Measurements from ENCODE around the gene HLTF.
A peak's percentile ranks its signal among the peaks of the same experiment; 100 is the strongest.
"Not testable (repeated sequence)": the region's sequence is repeated elsewhere in the genome, so short reads cannot be mapped to it uniquely, and the experiment has no call there.

Gene HLTF

GRCh38 chr3:149086232-149086988 lies at the start of gene HLTF:
HLTF (minus strand) TSS chr3:149086533; CDS start chr3:149086336, 197 bp downstream.
- DNase-seq = peak; percentile 79 to 83

GRCh38 chr3:149134575-149134974 lies 48.2 kb upstream of the HLTF start:
- no peak for DNase-seq

GRCh38 chr3:149131589-149131988 lies 45.3 kb upstream of the HLTF start:
- DNase-seq = no peak

- peak; percentile 8 to 62 for DNase-seq
Observed at GRCh38 chr3:149129326-149130205, 43.2 kb upstream of the HLTF start, which contains the start of gene HPS3. HPS3 (plus strand) TSS chr3:149129638; CDS start chr3:149129724, 86 bp downstream.

GRCh38 chr3:149128821-149129220 lies 42.5 kb upstream of the HLTF start:
- no peak for DNase-seq

- no peak for DNase-seq
Observed at GRCh38 chr3:149122721-149123578, 36.6 kb upstream of the HLTF start.

- DNase-seq = no peak
Observed at GRCh38 chr3:149120051-149120972, 34.0 kb upstream of the HLTF start.

GRCh38 chr3:149119466-149119865 lies 33.1 kb upstream of the HLTF start:
- no peak for DNase-seq

- no peak for DNase-seq
Observed at GRCh38 chr3:149118724-149119123, 32.4 kb upstream of the HLTF start.

GRCh38 chr3:149115114-149115513 lies 28.8 kb upstream of the HLTF start:
- DNase-seq = no peak

GRCh38 chr3:149114458-149114857 lies 28.1 kb upstream of the HLTF start:
- no peak for DNase-seq

- no peak for DNase-seq
Observed at GRCh38 chr3:149104484-149104883, 18.2 kb upstream of the HLTF start.

- DNase-seq = no peak
Observed at GRCh38 chr3:149101641-149102040, 15.3 kb upstream of the HLTF start.

GRCh38 chr3:149101154-149101553 lies 14.8 kb upstream of the HLTF start:
- DNase-seq = no peak

- DNase-seq = not testable (repeated sequence)
Observed at GRCh38 chr3:149097987-149098386, 11.7 kb upstream of the HLTF start.

GRCh38 chr3:149095487-149095886 lies 9.2 kb upstream of the HLTF start:
- DNase-seq = no peak

GRCh38 chr3:149091983-149092382 lies 5.7 kb upstream of the HLTF start:
- DNase-seq = no peak

GRCh38 chr3:149090907-149091306 lies 4.6 kb upstream of the HLTF start:
- DNase-seq = no peak

GRCh38 chr3:149090461-149090860 lies 4.1 kb upstream of the HLTF start:
- DNase-seq = no peak

- no peak for DNase-seq
Observed at GRCh38 chr3:149089395-149089794, 3.1 kb upstream of the HLTF start.

- no peak for DNase-seq
Observed at GRCh38 chr3:149087208-149087607, 875 bp upstream of the HLTF start.

GRCh38 chr3:149085828-149086231 lies 503 bp downstream of the HLTF start:
- no peak for DNase-seq
